Mammary epithelial cell (primary cell): ENCODE results near the gene CDS2.

Source experiments
- CTCF ChIP-seq, 2 donors: IDR thresholded peaks in 1 of 2; conservative IDR thresholded peaks in 1 of 2; 2 replicates each; pipeline ENCODE4 v1.5.1; 2011 to 2012; ENCODE audit warnings: inconsistent platforms in 2 of 2, low read length in 2 of 2, mild to moderate bottlenecking in 2 of 2, control low read depth in 1 of 2, low read depth in 1 of 2; ENCODE audit not compliant: insufficient read depth in 1 of 2; ENCODE audit errors: extremely low read depth in 1 of 2
- EZH2 ChIP-seq: IDR thresholded peaks from 2 replicates; pipeline ENCODE4 v1.6.1; 2012; ENCODE audit warnings: low read length, inconsistent platforms, borderline replicate concordance

- TF ChIP-seq CTCF (conservative IDR thresholded peaks at IDR 0.05 in 1 of 2, IDR thresholded peaks at IDR 0.05 in 1 of 2; ENCODE audit: extremely low read depth in 1 of 2, insufficient read depth in 1 of 2, low read depth in 1 of 2, low read length in 2 of 2) (no peak), EZH2 (no peak)
Observed at GRCh38 chr20:5161536-5162164, 34.8 kb downstream of the CDS2 start.
